ENCODE data around the gene TMSB10.

The TMSB10 gene

GRCh38 chr2:84946204-84947009 is 41.0 kb downstream of the TMSB10 start:
- Histone ChIP-seq H3K9ac (ENCODE audit: low read depth in 1 of 2, low read length in 2 of 2) (peak overlapping the region; percentile 41 to 47), H3K36me3 (ENCODE audit: control insufficient read depth in 1 of 2, insufficient read depth in 2 of 2, low read length in 2 of 2) (no peaks in the 10 kb centered on the region), H3K27me3 (ENCODE audit: control insufficient read depth in 1 of 2, insufficient read depth in 2 of 2, low read length in 2 of 2) (no peaks in the 10 kb centered on the region), H3K27ac (ENCODE audit: low read depth, low read length) (peak overlapping the region; percentile 71), H3K4me1 (ENCODE audit: control insufficient read depth in 1 of 2, insufficient read depth in 2 of 2, low read length in 2 of 2) (peaks cover 8% of the 10 kb centered on the region in 2 donors), H3K9me3 (ENCODE audit: control insufficient read depth in 1 of 2, low read length in 2 of 2) (no peaks in the 10 kb centered on the region), H3K4me3 (ENCODE audit: low read depth in 1 of 2, low read length in 2 of 2) (peak overlapping the region in 1 of 2 donors; percentile 23)

GRCh38 chr2:84947010-84947593 is 41.6 kb downstream of the TMSB10 start:
- H3K4me3 ChIP-seq (ENCODE audit: low read depth in 1 of 2, low read length in 2 of 2) = no peak overlapping the region
- no peaks in the 10 kb centered on the region for H3K36me3 ChIP-seq (ENCODE audit: control insufficient read depth in 1 of 2, insufficient read depth in 2 of 2, low read length in 2 of 2)
- no peak overlapping the region for H3K9ac ChIP-seq (ENCODE audit: low read depth in 1 of 2, low read length in 2 of 2)
- peaks cover 8% of the 10 kb centered on the region in 2 donors for H3K4me1 ChIP-seq (ENCODE audit: control insufficient read depth in 1 of 2, insufficient read depth in 2 of 2, low read length in 2 of 2)
- H3K9me3 ChIP-seq (ENCODE audit: control insufficient read depth in 1 of 2, low read length in 2 of 2) = no peaks in the 10 kb centered on the region
- H3K27ac ChIP-seq (ENCODE audit: low read depth, low read length) = no peak overlapping the region
- H3K27me3 ChIP-seq (ENCODE audit: control insufficient read depth in 1 of 2, insufficient read depth in 2 of 2, low read length in 2 of 2) = no peaks in the 10 kb centered on the region

- Histone ChIP-seq H3K36me3 (ENCODE audit: control insufficient read depth in 1 of 2, insufficient read depth in 2 of 2, low read length in 2 of 2) (no peaks in the 10 kb centered on the region), H3K9ac (ENCODE audit: low read depth in 1 of 2, low read length in 2 of 2) (no peak overlapping the region), H3K9me3 (ENCODE audit: control insufficient read depth in 1 of 2, low read length in 2 of 2) (no peaks in the 10 kb centered on the region), H3K27ac (ENCODE audit: low read depth, low read length) (no peak overlapping the region), H3K27me3 (ENCODE audit: control insufficient read depth in 1 of 2, insufficient read depth in 2 of 2, low read length in 2 of 2) (no peaks in the 10 kb centered on the region), H3K4me3 (ENCODE audit: low read depth in 1 of 2, low read length in 2 of 2) (no peak overlapping the region), H3K4me1 (ENCODE audit: control insufficient read depth in 1 of 2, insufficient read depth in 2 of 2, low read length in 2 of 2) (peaks cover 7 to 8% of the 10 kb centered on the region in 2 donors)
These were observed 48.1 kb downstream of the TMSB10 start for GRCh38 chr2:84953535-84953934.

- Histone ChIP-seq H3K4me1 (ENCODE audit: control insufficient read depth in 1 of 2, insufficient read depth in 2 of 2, low read length in 2 of 2) (peaks cover 14 to 16% of the 10 kb centered on the region in 2 donors), H3K27ac (ENCODE audit: low read depth, low read length) (no peak overlapping the region), H3K27me3 (ENCODE audit: control insufficient read depth in 1 of 2, insufficient read depth in 2 of 2, low read length in 2 of 2) (no peaks in the 10 kb centered on the region), H3K9ac (ENCODE audit: low read depth in 1 of 2, low read length in 2 of 2) (no peak overlapping the region), H3K36me3 (ENCODE audit: control insufficient read depth in 1 of 2, insufficient read depth in 2 of 2, low read length in 2 of 2) (no peaks in the 10 kb centered on the region), H3K4me3 (ENCODE audit: low read depth in 1 of 2, low read length in 2 of 2) (no peak overlapping the region), H3K9me3 (ENCODE audit: control insufficient read depth in 1 of 2, low read length in 2 of 2) (no peaks in the 10 kb centered on the region)
These were observed 48.9 kb downstream of the TMSB10 start for GRCh38 chr2:84954329-84954728.

Data from duodenal mucosa (tissue), 2 donors.